Spleen (tissue), 11 donors: ENCODE measurements around the gene ACKR2. TPM values are rescaled to one million over a fixed set of nuclear protein-coding genes. Genes with fewer than 3 reads are reported as not detected.
"Not testable (repeated sequence)": the region's sequence is repeated elsewhere in the genome, so short reads cannot be mapped to it uniquely, and the experiment has no call there.

ENCODE experiments used
- DNase-seq: peaks from one replicate; pipeline ENCODE4 v3.0.0-alpha.2; 2020
- H3K27ac ChIP-seq, 8 donors: fragments of 200-600 bp; sonication (generic) in 7 of 8; 1 replicate in 4 of 8; 2 replicates in 4 of 8; pipeline versions ENCODE4 v1.5.0 to v1.8.0; 2016 to 2021; ENCODE audit warnings: inconsistent platforms in 4 of 8, mild to moderate bottlenecking in 4 of 8, moderate library complexity in 1 of 8
- H3K27me3 ChIP-seq, 7 donors: fragments of 200-600 bp; sonication (generic) in 6 of 7; replicated peaks in 1 of 7; 1 replicate in 4 of 7; 2 replicates in 3 of 7; pipeline versions ENCODE4 v1.5.0 to v1.8.0; 2016 to 2021; ENCODE audit warnings: inconsistent platforms in 3 of 7, mild to moderate bottlenecking in 1 of 7
- H3K36me3 ChIP-seq, 6 donors: fragments of 200-600 bp; sonication (generic) in 5 of 6; 1 replicate in 4 of 6; 2 replicates in 2 of 6; pipeline versions ENCODE4 v1.5.0 to v1.8.0; 2016 to 2021; ENCODE audit warnings: inconsistent platforms in 2 of 6
- H3K4me1 ChIP-seq, 6 donors: fragments of 200-600 bp; sonication (generic) in 5 of 6; 1 replicate in 3 of 6; 2 replicates in 3 of 6; pipeline versions ENCODE4 v1.5.0 to v1.8.0; 2016 to 2021; ENCODE audit warnings: inconsistent platforms in 3 of 6
- H3K4me3 ChIP-seq, 8 donors: fragments of 200-600 bp; sonication (generic) in 7 of 8; 1 replicate in 4 of 8; 2 replicates in 4 of 8; pipeline versions ENCODE4 v1.5.0 to v1.8.0; 2016 to 2021; ENCODE audit warnings: inconsistent platforms in 4 of 8, mild to moderate bottlenecking in 4 of 8, moderate library complexity in 2 of 8
- H3K9me3 ChIP-seq, 8 donors: fragments of 200-600 bp; sonication (generic) in 7 of 8; 1 replicate in 4 of 8; 2 replicates in 4 of 8; pipeline versions ENCODE4 v1.5.0 to v1.8.0; 2016 to 2021; ENCODE audit warnings: inconsistent platforms in 4 of 8
- POLR2A ChIP-seq, 3 donors: fragments of 450-650 bp; IDR thresholded peaks; one replicate each; pipeline ENCODE4 v1.5.1; 2017; ENCODE audit warnings: antibody characterized with exemption in 3 of 3, mild to moderate bottlenecking in 1 of 3
- POLR2AphosphoS5 ChIP-seq, 3 donors: sonication (generic); formaldehyde crosslinking; IDR thresholded peaks; one replicate each; pipeline ENCODE4 v1.5.1; 2017; ENCODE audit warnings: antibody characterized with exemption in 3 of 3
- WGBS, 5 donors: extraction: QIAGEN DNeasy Blood & Tissue Kit in 3 of 5; methylation state at CpG; one replicate each; pipeline versions ENCODE4 v1.1.5 to v1.1.7; 2013 to 2018; 5-methylcytosine and 5-hydroxymethylcytosine counted together
- intact Hi-C: fragments of 100-400 bp; cut with DNase I; formaldehyde crosslinking; loops from one replicate; pipeline ENCODE4 v1.15.0; 2023; ENCODE audit warnings: low total_unique reads
- polyA plus RNA-seq, 3 donors: library from polyadenylated mRNA; stranded (reverse); fragments of 200-250 nt; gene quantifications; one replicate each; pipeline ENCODE4 v1.2.1, GENCODE V29; 2013
- total RNA-seq, 7 donors: library from RNA; depleted of rRNA in 3 of 7; stranded (reverse); fragments of >200 nt in 3 of 7; fragmentation: NEBNext Ultra II Directional in 4 of 7; extraction: Animal tissue kit (Norgen Biotek cat#: 25700) in 4 of 7; gene quantifications; one replicate each; pipeline versions ENCODE4 v1.1.0 to v1.2.1, GENCODE V29; 2016 to 2021
- TF ChIP-seq, protein P1 (sequence below), 11 experiments: fragments of 200-600 bp in 7 of 11; fragments of 450-650 bp in 4 of 11; sonication (generic) in 4 of 11; IDR thresholded peaks in 8 of 11; conservative IDR thresholded peaks in 3 of 11; 1 replicate in 7 of 11; 2 replicates in 4 of 11; pipeline versions ENCODE4 v1.4.0 to v1.8.0; 2016 to 2021; ENCODE audit warnings: antibody characterized with exemption in 11 of 11, inconsistent platforms in 4 of 11, mild to moderate bottlenecking in 1 of 11
- donor health status: healthy with polysubstance abuse.
- donor health status: DM: no; HTN: no; CAD: no; lungs with moderate emphysema.
- donor health status: DM: no; HTN: no; CAD: no.
- donor health status: Bipolar disorder and iron deficiency.
- donor health status: healthy.
- donor health status: DM: no; HTN: no; CAD: no.
- donor health status: DM: yes; HTN: yes; CAD: no.

Gene ACKR2
- total and polyA plus RNA-seq, 10 donors: 0.17 to 4.4 (median 0.94) TPM

GRCh38 chr3:42804106-42804830 lies 5.0 kb upstream of the ACKR2 start, which contains the start of gene HIGD1A:
Gene HIGD1A (minus strand): TSS chr3:42804490. CDS start chr3:42794253, 10,237 bp downstream.
- intact Hi-C loops: no loop called here
- WGBS, 5 donors: 1 to 2% (median 1%) methylated on average over 29 to 63 of the region's 63 CpGs

DNA sequence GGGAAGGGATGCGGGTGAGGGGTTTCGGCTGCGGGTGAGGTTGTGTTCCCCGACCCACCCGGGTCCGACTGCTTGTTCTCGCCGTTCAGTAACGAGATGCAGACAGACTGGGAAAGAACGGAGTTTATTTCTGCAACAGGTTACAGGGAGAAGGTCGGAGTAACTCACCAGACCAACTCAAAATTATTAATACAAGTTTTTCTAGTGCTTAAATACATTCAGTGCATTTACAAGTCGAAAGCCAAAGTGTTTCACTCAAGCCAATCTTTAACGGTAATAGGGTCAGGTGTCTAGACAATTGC lies 4.5 kb upstream of the ACKR2 start:
- intact Hi-C loops: no loop called here
- TF ChIP-seq POLR2A (IDR thresholded peaks at IDR 0.05) (no peak), POLR2AphosphoS5 (IDR thresholded peaks at IDR 0.05) (no peak)
- TF ChIP-seq, protein P1, sequence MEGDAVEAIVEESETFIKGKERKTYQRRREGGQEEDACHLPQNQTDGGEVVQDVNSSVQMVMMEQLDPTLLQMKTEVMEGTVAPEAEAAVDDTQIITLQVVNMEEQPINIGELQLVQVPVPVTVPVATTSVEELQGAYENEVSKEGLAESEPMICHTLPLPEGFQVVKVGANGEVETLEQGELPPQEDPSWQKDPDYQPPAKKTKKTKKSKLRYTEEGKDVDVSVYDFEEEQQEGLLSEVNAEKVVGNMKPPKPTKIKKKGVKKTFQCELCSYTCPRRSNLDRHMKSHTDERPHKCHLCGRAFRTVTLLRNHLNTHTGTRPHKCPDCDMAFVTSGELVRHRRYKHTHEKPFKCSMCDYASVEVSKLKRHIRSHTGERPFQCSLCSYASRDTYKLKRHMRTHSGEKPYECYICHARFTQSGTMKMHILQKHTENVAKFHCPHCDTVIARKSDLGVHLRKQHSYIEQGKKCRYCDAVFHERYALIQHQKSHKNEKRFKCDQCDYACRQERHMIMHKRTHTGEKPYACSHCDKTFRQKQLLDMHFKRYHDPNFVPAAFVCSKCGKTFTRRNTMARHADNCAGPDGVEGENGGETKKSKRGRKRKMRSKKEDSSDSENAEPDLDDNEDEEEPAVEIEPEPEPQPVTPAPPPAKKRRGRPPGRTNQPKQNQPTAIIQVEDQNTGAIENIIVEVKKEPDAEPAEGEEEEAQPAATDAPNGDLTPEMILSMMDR (IDR thresholded peaks at IDR 0.05 in 8 of 11, conservative IDR thresholded peaks at IDR 0.05 in 3 of 11): no peak
- Histone ChIP-seq H3K4me1 (peaks cover 19 to 51% (median 47%) of the 10 kb centered on the region in 6 donors), H3K27me3 (peaks cover 0 to 7% (median 0%) of the 10 kb centered on the region in 7 donors), H3K27ac (peak overlapping the region; percentile 83 to 94 (median 91)), H3K9me3 (no peaks in the 10 kb centered on the region), H3K4me3 (peak overlapping the region; percentile 60 to 95 (median 74)), H3K36me3 (no peaks in the 10 kb centered on the region)
- 1 to 2% (median 1%) methylated on average over 9 to 13 of the region's 13 CpGs for WGBS, 5 donors
- DNase-seq: no peak

More at GRCh38 chr3:42804106-42804830, 5.0 kb upstream of the ACKR2 start, which contains the start of gene HIGD1A:
- Histone ChIP-seq H3K4me1 (peaks cover 19 to 57% (median 51%) of the 10 kb centered on the region in 6 donors), H3K4me3 (peak within 1 kb of the TSS; percentile 60 to 95 (median 74)), H3K9me3 (no peaks in the 10 kb centered on the region), H3K36me3 (no peaks in the 10 kb centered on the region), H3K27me3 (peaks cover 0 to 7% (median 0%) of the 10 kb centered on the region in 7 donors), H3K27ac (peak within 1 kb of the TSS; percentile 83 to 94 (median 91))
- TF ChIP-seq, protein P1 (IDR thresholded peaks at IDR 0.05 in 8 of 11, conservative IDR thresholded peaks at IDR 0.05 in 3 of 11): peak in 1 of 11 experiments; percentile 51
- TF ChIP-seq POLR2A (IDR thresholded peaks at IDR 0.05) (peak in 2 of 3 donors; percentile 37 to 68), POLR2AphosphoS5 (IDR thresholded peaks at IDR 0.05) (peak; percentile 95 to 97 (median 97))
- peak; percentile 99 for DNase-seq

DNA sequence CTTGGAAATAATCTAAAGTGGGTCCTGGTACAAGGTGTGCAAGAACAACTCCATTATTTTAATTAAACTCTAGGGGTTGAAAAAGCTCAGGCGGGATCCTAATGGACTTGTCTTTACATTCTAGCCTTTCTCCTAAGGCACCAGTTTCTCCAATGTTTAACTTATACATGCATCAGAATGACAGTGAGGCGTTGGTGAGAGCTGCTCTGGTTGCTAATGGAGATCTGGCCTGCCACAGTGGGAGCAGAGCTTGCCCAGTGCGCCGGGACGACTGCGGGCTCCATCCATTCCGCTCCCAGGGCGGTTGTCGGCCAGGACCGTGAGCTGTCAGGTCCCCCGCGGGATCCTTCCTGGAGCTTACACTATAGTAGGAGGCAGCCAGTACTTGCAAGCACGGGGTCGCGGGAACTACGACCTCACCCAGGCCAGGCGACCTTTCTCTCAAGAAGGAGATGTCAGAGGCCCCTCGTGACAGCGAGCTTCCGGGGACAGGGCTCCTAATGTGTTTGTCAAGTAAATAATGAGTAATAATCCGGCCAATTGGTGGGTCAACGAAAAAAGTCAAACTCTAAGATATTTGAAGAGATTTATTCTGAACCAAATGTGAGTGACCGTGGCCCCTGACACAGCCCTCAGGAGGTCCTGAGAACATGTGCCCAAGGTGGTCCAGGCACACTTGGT lies 4.0 kb upstream of the ACKR2 start:
- intact Hi-C loops: no loop called here
- Histone ChIP-seq H3K27me3 (peaks cover 0 to 7% (median 0%) of the 10 kb centered on the region in 7 donors), H3K36me3 (no peaks in the 10 kb centered on the region), H3K27ac (peak overlapping the region in 3 of 8 donors; percentile 92 to 94 (median 94)), H3K9me3 (no peaks in the 10 kb centered on the region), H3K4me3 (peak overlapping the region in 6 of 8 donors; percentile 60 to 95 (median 74)), H3K4me1 (peaks cover 16 to 46% (median 42%) of the 10 kb centered on the region in 6 donors)
- WGBS, 5 donors: 47 to 70% (median 56%) methylated on average over 18 to 23 of the region's 23 CpGs
- DNase-seq: peak; percentile 83
- TF ChIP-seq POLR2AphosphoS5 (IDR thresholded peaks at IDR 0.05): no peak
- TF ChIP-seq POLR2A (IDR thresholded peaks at IDR 0.05): no peak
- TF ChIP-seq, protein P1 (IDR thresholded peaks at IDR 0.05 in 8 of 11, conservative IDR thresholded peaks at IDR 0.05 in 3 of 11): no peak

- H3K9me3 ChIP-seq: no peaks in the 10 kb centered on the region
- no peak overlapping the region for H3K27ac ChIP-seq
- TF ChIP-seq POLR2AphosphoS5 (IDR thresholded peaks at IDR 0.05): no peak
- TF ChIP-seq, protein P1 (IDR thresholded peaks at IDR 0.05 in 8 of 11, conservative IDR thresholded peaks at IDR 0.05 in 3 of 11): no peak
- TF ChIP-seq POLR2A (IDR thresholded peaks at IDR 0.05): no peak
- peaks cover 0 to 7% (median 0%) of the 10 kb centered on the region in 7 donors for H3K27me3 ChIP-seq
- intact Hi-C loops: no loop called here
- H3K36me3 ChIP-seq: no peaks in the 10 kb centered on the region
- no peak overlapping the region for H3K4me3 ChIP-seq
- 82 to 94% (median 92%) methylated on average over 4 of the region's 4 CpGs for WGBS, 5 donors
- DNase-seq: no peak
- H3K4me1 ChIP-seq: peaks cover 6 to 30% (median 15%) of the 10 kb centered on the region in 6 donors
Observed at GRCh38 chr3:42807929-42808328, 1.3 kb upstream of the ACKR2 start.

GRCh38 chr3:42810706-42811105 lies 1.5 kb downstream of the ACKR2 start:
- H3K4me1 ChIP-seq, H3K9me3 ChIP-seq, H3K36me3 ChIP-seq, H3K4me3 ChIP-seq, intact Hi-C loops, H3K27ac ChIP-seq, DNase-seq, H3K27me3 ChIP-seq: not testable (repeated sequence)
- WGBS, 5 donors: 81 to 89% (median 86%) methylated on average over 10 of the region's 10 CpGs
